ENCODE measurements around the gene ATP13A1.

GRCh38 chr19:19691683-19692082 lies 28.2 kb upstream of the ATP13A1 start:
- TF ChIP-seq CTCF (IDR thresholded peaks at IDR 0.05) (no peak), EP300 (IDR thresholded peaks at IDR 0.05) (no peak), POLR2AphosphoS5 (IDR thresholded peaks at IDR 0.05) (no peak), POLR2A (IDR thresholded peaks at IDR 0.05) (no peak)
